Measurements from ENCODE around the gene C1orf232. TPM values are rescaled to one million over a fixed set of nuclear protein-coding genes. Genes with fewer than 3 reads are reported as not detected.

C1orf232 gene
- total and polyA plus RNA-seq, 2 donors (not counting 3 experiments of a cell fraction or from before 2014, with no cell fraction given) = not detected

DNA sequence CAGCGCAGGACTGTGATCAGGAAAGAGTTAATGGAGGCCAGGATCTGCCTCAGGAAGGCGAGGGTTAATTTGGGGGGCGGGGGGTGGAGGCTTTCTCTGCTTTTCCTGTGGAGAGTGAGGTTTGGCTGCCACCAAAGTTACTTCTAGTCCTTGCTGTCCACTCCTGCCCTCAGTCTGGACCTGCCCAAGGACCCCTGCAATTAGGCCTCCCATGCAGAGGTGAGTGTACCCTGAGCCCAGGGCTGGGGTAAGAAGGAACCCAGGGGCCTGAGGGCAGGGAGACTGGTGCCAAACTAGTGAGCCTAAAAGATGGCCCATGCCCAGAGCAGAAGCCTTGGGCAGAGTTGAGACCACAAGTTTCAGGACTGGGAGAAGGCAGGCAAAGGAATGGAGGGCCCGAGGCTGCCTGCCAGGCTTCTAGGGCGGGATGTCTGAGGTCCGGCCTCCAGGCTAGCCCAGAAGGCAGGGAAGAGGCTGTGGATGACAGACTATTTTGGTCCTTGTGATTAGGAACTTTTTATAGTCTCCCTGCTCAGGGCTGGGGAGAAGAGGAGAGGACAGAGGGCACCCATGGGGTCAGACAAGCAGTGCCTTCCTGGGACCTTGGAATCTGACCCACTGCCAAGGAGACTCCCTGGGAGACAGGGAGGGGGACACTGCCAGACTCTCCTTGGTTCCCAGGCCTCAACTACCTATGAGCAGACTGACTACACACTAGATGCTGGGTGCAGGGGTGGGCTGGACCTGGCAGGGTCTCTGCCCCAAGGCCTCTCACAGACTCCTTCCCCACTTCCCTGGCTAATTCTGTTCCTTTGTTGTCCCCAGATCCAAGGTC is 9.6 kb downstream of the C1orf232 start, which contains the start of gene FAM110D:
Gene FAM110D (plus strand): TSS at position 172 of the 835 bp plus-strand sequence. CDS start 2,213 bp downstream, outside the sequence.
- intact Hi-C loops (cut with micrococcal nuclease) = loop anchor here (10.0 kb wide), 1 partner anchor 254 kb away; the partner anchor contains the start of gene STMN1
- dilution Hi-C loops (cut with MboI; ENCODE audit: extremely low pct_ligation_motif_present, low sequenced_read_pairs) = no loop called here
- H3K27ac ChIP-seq (ENCODE audit: insufficient read depth, low read depth, low read length) = no peak within 1 kb of the TSS
- peak; percentile 82 for FAIRE-seq
- POLR2A ChIA-PET = no interaction called here
- H3K4me2 ChIP-seq (ENCODE audit: insufficient read depth, low read length) = peak within 1 kb of the TSS; percentile 16
- no peaks in the 10 kb centered on the region for H4K20me1 ChIP-seq (replicated peaks; ENCODE audit: control insufficient read depth, extremely low read depth, insufficient read depth, low read length)
- peaks cover 54% of the 10 kb centered on the region for H3K4me1 ChIP-seq (ENCODE audit: control insufficient read depth, extremely low read depth, insufficient read depth, low read length)
- BruUV-seq (replicated peaks) = TSS peak; percentile 21
- H3K9ac ChIP-seq (replicated peaks; ENCODE audit: extremely low read depth, insufficient read depth, low read length) = peak within 1 kb of the TSS; percentile 33
- no peaks in the 10 kb centered on the region for H3K79me2 ChIP-seq (ENCODE audit: control insufficient read depth, insufficient read depth, low read length)
- CTCF ChIA-PET = interaction anchor here (0.7 to 5.6 kb wide), 6 partner anchors 8 to 327 kb away, joined by 3 to 36 read pairs (median 4); partner anchors contain the start of genes C1orf232 and ZNF593
- no peak for TF ChIP-seq FOS (IDR thresholded peaks at IDR 0.05; ENCODE audit: borderline replicate concordance, insufficient read depth, low read length)
- TF ChIP-seq, protein P1, sequence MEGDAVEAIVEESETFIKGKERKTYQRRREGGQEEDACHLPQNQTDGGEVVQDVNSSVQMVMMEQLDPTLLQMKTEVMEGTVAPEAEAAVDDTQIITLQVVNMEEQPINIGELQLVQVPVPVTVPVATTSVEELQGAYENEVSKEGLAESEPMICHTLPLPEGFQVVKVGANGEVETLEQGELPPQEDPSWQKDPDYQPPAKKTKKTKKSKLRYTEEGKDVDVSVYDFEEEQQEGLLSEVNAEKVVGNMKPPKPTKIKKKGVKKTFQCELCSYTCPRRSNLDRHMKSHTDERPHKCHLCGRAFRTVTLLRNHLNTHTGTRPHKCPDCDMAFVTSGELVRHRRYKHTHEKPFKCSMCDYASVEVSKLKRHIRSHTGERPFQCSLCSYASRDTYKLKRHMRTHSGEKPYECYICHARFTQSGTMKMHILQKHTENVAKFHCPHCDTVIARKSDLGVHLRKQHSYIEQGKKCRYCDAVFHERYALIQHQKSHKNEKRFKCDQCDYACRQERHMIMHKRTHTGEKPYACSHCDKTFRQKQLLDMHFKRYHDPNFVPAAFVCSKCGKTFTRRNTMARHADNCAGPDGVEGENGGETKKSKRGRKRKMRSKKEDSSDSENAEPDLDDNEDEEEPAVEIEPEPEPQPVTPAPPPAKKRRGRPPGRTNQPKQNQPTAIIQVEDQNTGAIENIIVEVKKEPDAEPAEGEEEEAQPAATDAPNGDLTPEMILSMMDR (IDR thresholded peaks at IDR 0.05; ENCODE audit: extremely low read depth in 1 of 2, insufficient read depth in 1 of 2, low read depth in 1 of 2, low read length in 2 of 2) = no peak
- TF ChIP-seq JUN (IDR thresholded peaks at IDR 0.05; ENCODE audit: borderline replicate concordance, insufficient read depth, insufficient read length, low read depth) = no peak
- TF ChIP-seq POLR2AphosphoS5 (IDR thresholded peaks at IDR 0.05; ENCODE audit: insufficient read depth, low read depth, low read length) = no peak
- peak; percentile 54 for TF ChIP-seq POLR2A (IDR thresholded peaks at IDR 0.05; ENCODE audit: low read depth, low read length)
- TF ChIP-seq, protein P2, sequence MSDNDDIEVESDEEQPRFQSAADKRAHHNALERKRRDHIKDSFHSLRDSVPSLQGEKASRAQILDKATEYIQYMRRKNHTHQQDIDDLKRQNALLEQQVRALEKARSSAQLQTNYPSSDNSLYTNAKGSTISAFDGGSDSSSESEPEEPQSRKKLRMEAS (IDR thresholded peaks at IDR 0.05; ENCODE audit: insufficient read depth, insufficient read length) = no peak
- no peaks in the 10 kb centered on the region for H3K9me3 ChIP-seq (replicated peaks; ENCODE audit: control insufficient read depth, insufficient read depth, low read length)
- no peaks in the 10 kb centered on the region for H3K9me1 ChIP-seq (replicated peaks; ENCODE audit: control insufficient read depth, extremely low read depth, insufficient read depth, low read length)
- H2AFZ ChIP-seq (ENCODE audit: low read depth, low read length) = peak within 1 kb of the TSS; percentile 26
- H3K4me3 ChIP-seq (replicated peaks in 1 of 3; ENCODE audit: insufficient read depth in 1 of 3, low read depth in 1 of 3, low read length in 3 of 3) = peak within 1 kb of the TSS in 2 of 3 experiments; percentile 31 to 45
- DNase-seq (ENCODE audit: low read depth, low spot score) = peak; percentile 49
- no peaks in the 10 kb centered on the region for H3K27me3 ChIP-seq (ENCODE audit: control insufficient read depth in 2 of 2, insufficient read depth in 2 of 2, low read length in 2 of 2)
- H3K36me3 ChIP-seq (ENCODE audit: control insufficient read depth in 2 of 2, extremely low read depth in 1 of 2, insufficient read depth in 2 of 2, low read length in 2 of 2) = peaks cover 0 to 4% of the 10 kb centered on the region in 2 experiments
